BJ (cell line): ENCODE data around the gene BBS5. TPM values are rescaled to one million over a fixed set of nuclear protein-coding genes. Genes with fewer than 3 reads are reported as not detected.

Experiments used
- CTCF ChIA-PET: fragments of 350-600 bp; formaldehyde crosslinking; extraction: SDS; loops from one replicate; lab custom pipeline; 2021; ENCODE audit warnings: antibody characterized with exemption, inconsistent platforms; lab: Yijun Ruan, JAX
- POLR2A ChIA-PET: fragments of 300-600 bp; sonication (Branson Sonifier 250); formaldehyde crosslinking; extraction: SDS; loops from one replicate; lab custom pipeline; 2021; ENCODE audit warnings: antibody characterized with exemption; lab: Charles Lee
- DNase-seq: peaks from one replicate; pipeline ENCODE4 v3.0.0-alpha.2; 2011; ENCODE audit warnings: low read depth
- H3K27me3 ChIP-seq: 2 replicates; pipeline ENCODE4 v1.6.0; 2011; ENCODE audit warnings: low read length; ENCODE audit not compliant: control insufficient read depth, insufficient read depth
- H3K36me3 ChIP-seq: 2 replicates; pipeline ENCODE4 v1.5.1; 2011; ENCODE audit warnings: low read length; ENCODE audit not compliant: control insufficient read depth, insufficient read depth
- H3K4me3 ChIP-seq: 2 replicates; pipeline ENCODE4 v1.5.1; 2011; ENCODE audit warnings: low read depth, mild to moderate bottlenecking, control low read depth, low read length
- polyA plus RNA-seq: library from polyadenylated mRNA; depleted of rRNA; stranded (reverse); fragments of >200 nt; gene quantifications from 2 replicates; pipeline ENCODE4 v1.2.3, GENCODE V29; 2011
- TF ChIP-seq, protein P1 (sequence below): IDR thresholded peaks from 2 replicates; pipeline ENCODE4 v1.5.1; 2011; ENCODE audit warnings: low read depth, mild to moderate bottlenecking, control low read depth, inconsistent platforms, low read length, moderate library complexity; ENCODE audit not compliant: insufficient read depth

BBS5 gene
- polyA plus RNA-seq, 1 experiment, result 2.6 TPM

DNA sequence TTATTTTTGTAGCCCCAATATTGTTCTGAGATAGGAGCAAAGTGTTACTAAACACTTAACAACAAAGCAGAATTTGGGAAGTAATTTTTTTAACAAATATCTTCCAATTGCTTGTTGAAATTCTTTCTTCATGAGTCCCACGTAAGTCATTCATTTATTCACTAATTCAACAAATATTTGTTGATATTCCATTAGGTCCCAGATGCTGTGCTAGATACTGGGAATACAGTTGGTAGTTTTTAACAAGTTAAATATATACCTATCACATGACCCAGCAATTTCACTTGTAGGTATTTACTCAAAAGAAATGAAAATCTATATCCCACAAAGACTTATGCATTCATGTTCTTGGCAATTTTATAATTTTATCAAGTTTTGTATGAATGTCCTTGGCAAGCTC, 7.0 kb upstream of the BBS5 start:
- ChIA-PET CTCF (no interaction called here), POLR2A (no interaction called here)
- no peak for DNase-seq
- H3K4me3 ChIP-seq, result no peak overlapping the region
- no peaks in the 10 kb centered on the region for H3K27me3 ChIP-seq
- no peaks in the 10 kb centered on the region for H3K36me3 ChIP-seq
- TF ChIP-seq, protein P1, sequence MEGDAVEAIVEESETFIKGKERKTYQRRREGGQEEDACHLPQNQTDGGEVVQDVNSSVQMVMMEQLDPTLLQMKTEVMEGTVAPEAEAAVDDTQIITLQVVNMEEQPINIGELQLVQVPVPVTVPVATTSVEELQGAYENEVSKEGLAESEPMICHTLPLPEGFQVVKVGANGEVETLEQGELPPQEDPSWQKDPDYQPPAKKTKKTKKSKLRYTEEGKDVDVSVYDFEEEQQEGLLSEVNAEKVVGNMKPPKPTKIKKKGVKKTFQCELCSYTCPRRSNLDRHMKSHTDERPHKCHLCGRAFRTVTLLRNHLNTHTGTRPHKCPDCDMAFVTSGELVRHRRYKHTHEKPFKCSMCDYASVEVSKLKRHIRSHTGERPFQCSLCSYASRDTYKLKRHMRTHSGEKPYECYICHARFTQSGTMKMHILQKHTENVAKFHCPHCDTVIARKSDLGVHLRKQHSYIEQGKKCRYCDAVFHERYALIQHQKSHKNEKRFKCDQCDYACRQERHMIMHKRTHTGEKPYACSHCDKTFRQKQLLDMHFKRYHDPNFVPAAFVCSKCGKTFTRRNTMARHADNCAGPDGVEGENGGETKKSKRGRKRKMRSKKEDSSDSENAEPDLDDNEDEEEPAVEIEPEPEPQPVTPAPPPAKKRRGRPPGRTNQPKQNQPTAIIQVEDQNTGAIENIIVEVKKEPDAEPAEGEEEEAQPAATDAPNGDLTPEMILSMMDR, result no peak

DNA sequence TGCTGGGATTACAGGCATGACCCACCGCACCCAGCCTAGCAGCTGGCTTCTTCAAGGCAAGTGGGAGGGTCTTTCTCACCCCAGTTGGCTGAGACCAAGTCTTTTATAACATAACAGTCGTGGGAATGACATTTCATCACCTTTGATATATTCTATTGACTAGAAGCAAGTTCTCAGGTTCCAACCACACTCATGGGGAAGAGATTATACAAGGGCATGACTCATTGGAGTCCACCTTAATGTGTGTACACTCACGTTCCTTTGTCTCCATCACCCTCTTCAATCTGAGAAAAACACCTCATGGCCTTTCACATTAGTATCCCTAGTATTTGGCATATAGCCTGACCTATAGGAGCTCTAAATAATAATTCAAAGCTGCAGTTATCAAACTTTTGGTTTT, 2.8 kb upstream of the BBS5 start:
- CTCF ChIA-PET, result interaction anchor here (0.6 kb wide), 1 partner anchor 29 kb away, joined by 3 read pairs; no protein-coding TSS in a partner anchor

DNA sequence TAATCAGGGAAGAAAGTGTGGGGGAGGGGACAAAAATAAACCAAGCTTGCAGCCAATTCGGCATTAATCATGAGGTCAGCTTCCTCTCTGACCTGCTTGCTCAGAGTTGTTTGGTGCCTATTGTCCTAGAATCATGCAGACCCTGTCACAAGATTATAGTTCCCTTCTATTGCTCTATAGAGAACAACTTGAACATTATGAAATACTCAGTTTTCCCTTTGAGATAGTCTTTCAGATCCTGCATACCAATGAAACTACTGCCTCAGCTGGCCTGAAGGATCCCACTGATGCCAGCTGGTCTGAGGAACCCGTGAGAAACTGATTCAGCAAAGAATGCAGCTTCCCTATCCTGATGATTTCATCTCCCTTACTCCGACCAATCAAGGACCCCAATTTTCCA, 955 bp upstream of the BBS5 start:
- POLR2A ChIA-PET, result no interaction called here
- TF ChIP-seq, protein P1, result no peak
- no peaks in the 10 kb centered on the region for H3K36me3 ChIP-seq
- CTCF ChIA-PET, result interaction anchor here (1.2 to 2.8 kb wide), 2 partner anchors 9 to 15 kb away, joined by 3 to 7 read pairs; no protein-coding TSS in a partner anchor
- DNase-seq, result no peak
- H3K4me3 ChIP-seq, result no peak overlapping the region
- H3K27me3 ChIP-seq, result no peaks in the 10 kb centered on the region

More for the DNA sequence above, 2.8 kb upstream of the BBS5 start:
- H3K36me3 ChIP-seq, result no peaks in the 10 kb centered on the region
- POLR2A ChIA-PET, result no interaction called here
- TF ChIP-seq, protein P1, result no peak
- H3K27me3 ChIP-seq, result no peaks in the 10 kb centered on the region
- DNase-seq, result no peak
- no peak overlapping the region for H3K4me3 ChIP-seq

DNA sequence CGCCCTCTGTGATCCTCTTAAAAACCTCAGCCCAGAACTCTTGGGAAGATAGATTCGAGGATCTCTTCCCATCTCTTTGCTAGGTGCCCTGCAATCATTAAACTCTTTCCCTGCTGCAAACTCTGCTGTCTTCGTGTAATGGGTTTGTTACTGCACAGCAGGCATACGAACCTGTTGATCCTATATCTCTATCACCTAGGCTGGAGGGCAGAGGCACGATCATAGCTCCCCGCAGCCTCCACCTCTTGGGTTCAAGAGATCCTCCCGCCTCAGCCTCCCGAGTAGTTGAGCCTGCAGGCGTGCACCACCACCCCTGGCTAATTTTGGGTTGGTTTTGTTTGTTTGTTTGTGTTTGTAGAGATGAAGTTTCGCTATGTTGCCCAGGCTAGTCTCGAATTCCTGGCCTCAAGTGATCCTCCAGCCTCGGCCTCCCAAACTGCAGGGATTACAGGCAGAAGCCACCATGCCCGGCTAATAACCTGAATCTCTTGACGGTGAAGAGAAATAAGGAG, 493 bp upstream of the BBS5 start:
- no peaks in the 10 kb centered on the region for H3K27me3 ChIP-seq
- POLR2A ChIA-PET, result interaction anchor here (0.5 kb wide), 1 partner anchor 9 kb away, joined by 4 read pairs; no protein-coding TSS in a partner anchor
- no peaks in the 10 kb centered on the region for H3K36me3 ChIP-seq
- TF ChIP-seq, protein P1, result no peak
- DNase-seq, result no peak
- CTCF ChIA-PET, result interaction anchor here (0.8 to 2.8 kb wide), 6 partner anchors 9 to 26 kb away, joined by 3 to 7 read pairs (median 4); no protein-coding TSS in a partner anchor
- peak overlapping the region; percentile 72 for H3K4me3 ChIP-seq

DNA sequence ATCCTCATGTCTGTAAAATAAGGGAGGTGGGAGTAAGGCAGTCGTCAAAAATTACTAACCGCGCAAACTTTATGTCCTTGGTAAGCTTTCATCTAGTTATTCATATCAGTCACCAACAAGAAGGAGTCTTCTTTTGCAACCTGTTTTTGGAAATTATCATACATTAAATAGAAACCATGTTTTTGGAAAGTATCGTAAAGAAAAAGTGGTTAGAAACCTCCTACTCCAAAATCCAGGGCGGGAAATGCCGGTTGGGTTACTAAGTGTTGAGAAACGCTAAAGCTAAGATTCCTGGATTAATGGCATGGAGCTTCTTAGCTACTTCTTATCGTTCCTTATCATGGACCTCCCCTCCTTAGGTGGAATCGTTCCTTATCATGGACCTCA, 778 bp downstream of the BBS5 start:
- Histone ChIP-seq H3K36me3 (no peaks in the 10 kb centered on the region), H3K27me3 (no peaks in the 10 kb centered on the region), H3K4me3 (peak overlapping the region; percentile 72)
- CTCF ChIA-PET, result interaction anchor here (1.1 to 2.8 kb wide), 8 partner anchors 8 to 455 kb away, joined by 3 to 7 read pairs (median 4); partner anchors contain the start of gene METTL5
- POLR2A ChIA-PET, result interaction anchor here (0.6 to 0.8 kb wide), 2 partner anchors 17 to 1344 kb away, joined by 3 to 8 read pairs; no protein-coding TSS in a partner anchor
- DNase-seq, result no peak
- TF ChIP-seq, protein P1, result no peak
